Sigmoid colon (tissue), 7 donors: ENCODE measurements around the gene FMOD. TPM values are rescaled to one million over a fixed set of nuclear protein-coding genes. Genes with fewer than 3 reads are reported as not detected.
A peak's percentile ranks its signal among the peaks of the same experiment; 100 is the strongest.

Experiments used
- DNase-seq: peaks from one replicate; pipeline ENCODE4 v3.0.0-alpha.2; 2019
- H3K27ac ChIP-seq, 4 donors: fragments of 200-600 bp; sonication (generic); one replicate each; pipeline ENCODE4 v1.5.1; 2016 to 2019; ENCODE audit warnings: mild to moderate bottlenecking in 1 of 4
- H3K27me3 ChIP-seq, 3 donors: fragments of 200-600 bp; sonication (generic); one replicate each; pipeline ENCODE4 v1.5.1; 2019; ENCODE audit warnings: mild to moderate bottlenecking in 1 of 3
- H3K36me3 ChIP-seq, 4 donors: fragments of 200-600 bp; sonication (generic); one replicate each; pipeline ENCODE4 v1.5.1; 2016 to 2019
- H3K4me1 ChIP-seq, 4 donors: fragments of 200-600 bp; sonication (generic); one replicate each; pipeline ENCODE4 v1.5.1; 2017 to 2019
- H3K4me3 ChIP-seq, 4 donors: fragments of 200-600 bp; sonication (generic); one replicate each; pipeline ENCODE4 v1.5.1; 2017 to 2019; ENCODE audit warnings: mild to moderate bottlenecking in 2 of 4, moderate library complexity in 1 of 4
- H3K9me3 ChIP-seq, 4 donors: fragments of 200-600 bp in 3 of 4; sonication (generic) in 3 of 4; one replicate each; pipeline versions ENCODE4 v1.5.1 to v1.6.1; 2013 to 2019
- EP300 ChIP-seq, 4 donors: sonication (generic); formaldehyde crosslinking; IDR thresholded peaks; one replicate each; pipeline ENCODE4 v1.6.1; 2017; ENCODE audit warnings: antibody characterized with exemption in 4 of 4
- POLR2A ChIP-seq, 2 donors: fragments of 450-650 bp; IDR thresholded peaks; one replicate each; pipeline ENCODE4 v1.6.1; 2016; ENCODE audit warnings: antibody characterized with exemption in 2 of 2, mild to moderate bottlenecking in 2 of 2, moderate library complexity in 2 of 2
- POLR2AphosphoS5 ChIP-seq, 4 donors: sonication (generic); formaldehyde crosslinking; IDR thresholded peaks; one replicate each; pipeline ENCODE4 v1.6.1; 2017; ENCODE audit warnings: antibody characterized with exemption in 4 of 4
- WGBS, 2 donors: extraction: QIAGEN DNeasy Blood & Tissue Kit; methylation state at CpG; one replicate each; pipeline ENCODE4 v1.1.7; 2013; 5-methylcytosine and 5-hydroxymethylcytosine counted together
- intact Hi-C: fragments of 100-400 bp; cut with DNase I; formaldehyde crosslinking; loops from one replicate; pipeline ENCODE4 v1.15.1; 2023
- polyA plus RNA-seq, 3 donors: library from polyadenylated mRNA; stranded (reverse); fragments of 200-250 nt; gene quantifications; one replicate each; pipeline ENCODE4 v1.2.3, GENCODE V29; 2013
- total RNA-seq, 4 donors: library from RNA; depleted of rRNA; stranded (reverse); fragments of >200 nt; gene quantifications; one replicate each; pipeline ENCODE4 v1.1.0, GENCODE V29; 2016
- TF ChIP-seq, protein P1 (sequence below), 4 experiments: fragments of 450-650 bp in 3 of 4; fragments of 200-600 bp in 1 of 4; IDR thresholded peaks; one replicate each; pipeline ENCODE4 v1.5.1; 2016 to 2019; ENCODE audit warnings: antibody characterized with exemption in 4 of 4, mild to moderate bottlenecking in 3 of 4, moderate library complexity in 2 of 4
- donor health status: healthy with polysubstance abuse.
- donor health status: Bipolar disorder and iron deficiency.
- donor health status: healthy.

FMOD gene
- total and polyA plus RNA-seq, 7 donors, result 9.5 to 64.5 (median 32.9) TPM

DNA sequence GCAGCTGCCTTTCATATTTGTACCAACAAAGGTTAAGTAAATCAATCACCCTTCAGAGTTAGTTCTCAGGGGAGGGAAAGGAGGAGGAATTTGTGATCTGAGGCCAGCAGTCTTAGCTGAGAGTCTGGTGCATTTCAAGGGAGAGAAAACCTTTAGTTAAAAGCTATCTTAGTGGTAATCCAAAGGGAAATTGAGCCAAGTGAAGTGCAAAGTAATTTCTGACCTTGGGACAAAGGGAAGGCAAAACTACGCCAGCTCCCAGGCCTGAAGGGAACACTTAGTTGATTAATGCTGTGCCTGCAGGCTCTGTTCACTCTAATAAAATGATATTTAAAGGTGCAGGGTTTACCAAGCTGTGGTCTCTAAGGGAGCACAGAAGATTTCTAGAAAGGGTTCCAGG lies 23.1 kb upstream of the FMOD start:
- Histone ChIP-seq H3K4me3 (no peak overlapping the region), H3K9me3 (no peaks in the 10 kb centered on the region), H3K4me1 (peaks cover 0 to 37% (median 35%) of the 10 kb centered on the region in 4 donors), H3K27me3 (no peaks in the 10 kb centered on the region), H3K36me3 (no peaks in the 10 kb centered on the region), H3K27ac (peak overlapping the region in 3 of 4 donors; percentile 74 to 83 (median 74))
- DNase-seq, result peak; percentile 84
- intact Hi-C loops, result no loop called here
- TF ChIP-seq POLR2AphosphoS5 (IDR thresholded peaks at IDR 0.05), result peak in 3 of 4 donors; percentile 49 to 55 (median 55)
- no peak for TF ChIP-seq EP300 (IDR thresholded peaks at IDR 0.05)
- 62 to 78% methylated on average over 1 of the region's 1 CpG for WGBS, 2 donors

DNA sequence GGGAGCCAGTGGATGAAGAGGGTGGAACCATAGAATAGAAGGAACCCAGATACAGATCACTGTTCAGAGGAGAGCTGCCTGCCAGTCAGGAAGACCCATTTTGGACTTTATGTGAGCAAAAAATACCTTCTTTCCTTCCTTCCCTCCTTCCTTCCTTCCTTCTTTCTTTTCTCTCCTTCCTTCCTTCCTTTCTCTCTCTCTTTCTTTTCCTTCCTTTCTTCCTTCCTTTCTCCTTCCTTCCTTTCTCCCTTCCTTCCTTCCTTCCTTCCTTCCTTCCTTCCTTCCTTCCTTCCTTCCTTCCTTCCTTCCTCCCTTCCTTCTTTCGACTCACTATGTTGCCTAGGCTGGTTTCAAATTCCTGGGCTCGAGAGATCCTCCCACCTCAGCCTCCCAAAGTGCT lies 22.1 kb upstream of the FMOD start:
- intact Hi-C loops, result no loop called here
- H3K4me1 ChIP-seq, result peaks cover 0 to 35% (median 28%) of the 10 kb centered on the region in 4 donors
- no peak for DNase-seq
- no peak overlapping the region for H3K4me3 ChIP-seq
- 88 to 89% methylated on average over 2 of the region's 2 CpGs for WGBS, 2 donors
- no peaks in the 10 kb centered on the region for H3K27me3 ChIP-seq
- H3K27ac ChIP-seq, result peak overlapping the region in 3 of 4 donors; percentile 74 to 83 (median 74)
- no peaks in the 10 kb centered on the region for H3K36me3 ChIP-seq
- H3K9me3 ChIP-seq, result no peaks in the 10 kb centered on the region
- TF ChIP-seq EP300 (IDR thresholded peaks at IDR 0.05) (no peak), POLR2A (IDR thresholded peaks at IDR 0.05) (no peak), POLR2AphosphoS5 (IDR thresholded peaks at IDR 0.05) (no peak)
- TF ChIP-seq, protein P1, sequence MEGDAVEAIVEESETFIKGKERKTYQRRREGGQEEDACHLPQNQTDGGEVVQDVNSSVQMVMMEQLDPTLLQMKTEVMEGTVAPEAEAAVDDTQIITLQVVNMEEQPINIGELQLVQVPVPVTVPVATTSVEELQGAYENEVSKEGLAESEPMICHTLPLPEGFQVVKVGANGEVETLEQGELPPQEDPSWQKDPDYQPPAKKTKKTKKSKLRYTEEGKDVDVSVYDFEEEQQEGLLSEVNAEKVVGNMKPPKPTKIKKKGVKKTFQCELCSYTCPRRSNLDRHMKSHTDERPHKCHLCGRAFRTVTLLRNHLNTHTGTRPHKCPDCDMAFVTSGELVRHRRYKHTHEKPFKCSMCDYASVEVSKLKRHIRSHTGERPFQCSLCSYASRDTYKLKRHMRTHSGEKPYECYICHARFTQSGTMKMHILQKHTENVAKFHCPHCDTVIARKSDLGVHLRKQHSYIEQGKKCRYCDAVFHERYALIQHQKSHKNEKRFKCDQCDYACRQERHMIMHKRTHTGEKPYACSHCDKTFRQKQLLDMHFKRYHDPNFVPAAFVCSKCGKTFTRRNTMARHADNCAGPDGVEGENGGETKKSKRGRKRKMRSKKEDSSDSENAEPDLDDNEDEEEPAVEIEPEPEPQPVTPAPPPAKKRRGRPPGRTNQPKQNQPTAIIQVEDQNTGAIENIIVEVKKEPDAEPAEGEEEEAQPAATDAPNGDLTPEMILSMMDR (IDR thresholded peaks at IDR 0.05), result no peak

GRCh38 chr1:203371288-203371687 lies 20.4 kb upstream of the FMOD start:
- Histone ChIP-seq H3K4me3 (no peak overlapping the region), H3K27me3 (no peaks in the 10 kb centered on the region), H3K36me3 (no peaks in the 10 kb centered on the region), H3K27ac (no peak overlapping the region), H3K9me3 (no peaks in the 10 kb centered on the region), H3K4me1 (peaks cover 0 to 35% (median 27%) of the 10 kb centered on the region in 4 donors)
- TF ChIP-seq POLR2AphosphoS5 (IDR thresholded peaks at IDR 0.05), result no peak
- no peak for TF ChIP-seq POLR2A (IDR thresholded peaks at IDR 0.05)
- intact Hi-C loops, result loop anchor here (2.0 kb wide), 1 partner anchor 116 kb away; no protein-coding TSS in a partner anchor
- 86 to 91% methylated on average over 3 of the region's 3 CpGs for WGBS, 2 donors
- no peak for DNase-seq

GRCh38 chr1:203369666-203370065 lies 18.7 kb upstream of the FMOD start:
- H3K36me3 ChIP-seq, result no peaks in the 10 kb centered on the region
- peaks cover 0 to 29% (median 22%) of the 10 kb centered on the region in 4 donors for H3K4me1 ChIP-seq
- DNase-seq, result no peak
- no peak for TF ChIP-seq EP300 (IDR thresholded peaks at IDR 0.05)
- peak overlapping the region; percentile 43 to 55 (median 50) for H3K27ac ChIP-seq
- no peaks in the 10 kb centered on the region for H3K27me3 ChIP-seq
- intact Hi-C loops, result loop anchor here (1.0 to 2.0 kb wide), 3 partner anchors 72 to 117 kb away; no protein-coding TSS in a partner anchor
- 82 to 89% methylated on average over 4 of the region's 4 CpGs for whole genome bisulfite sequencing, 2 donors
- H3K9me3 ChIP-seq, result no peaks in the 10 kb centered on the region
- H3K4me3 ChIP-seq, result no peak overlapping the region

- Histone ChIP-seq H3K36me3 (no peaks in the 10 kb centered on the region), H3K4me1 (peaks cover 0 to 21% (median 14%) of the 10 kb centered on the region in 4 donors), H3K27ac (peak overlapping the region; percentile 46 to 55 (median 50)), H3K4me3 (no peak overlapping the region), H3K27me3 (no peaks in the 10 kb centered on the region), H3K9me3 (no peaks in the 10 kb centered on the region)
- WGBS, 2 donors, result 79 to 81% methylated on average over 6 of the region's 6 CpGs
- peak; percentile 94 for DNase-seq
- TF ChIP-seq POLR2A (IDR thresholded peaks at IDR 0.05) (no peak), POLR2AphosphoS5 (IDR thresholded peaks at IDR 0.05) (peak; percentile 43 to 63 (median 60)), EP300 (IDR thresholded peaks at IDR 0.05) (no peak)
- TF ChIP-seq, protein P1 (IDR thresholded peaks at IDR 0.05), result peak in 3 of 4 experiments; percentile 23 to 48 (median 38)
- intact Hi-C loops, result loop anchor here (1.0 to 2.0 kb wide), 2 partner anchors 72 to 112 kb away; no protein-coding TSS in a partner anchor
Measured at GRCh38 chr1:203368624-203369451, 17.9 kb upstream of the FMOD start.

DNA sequence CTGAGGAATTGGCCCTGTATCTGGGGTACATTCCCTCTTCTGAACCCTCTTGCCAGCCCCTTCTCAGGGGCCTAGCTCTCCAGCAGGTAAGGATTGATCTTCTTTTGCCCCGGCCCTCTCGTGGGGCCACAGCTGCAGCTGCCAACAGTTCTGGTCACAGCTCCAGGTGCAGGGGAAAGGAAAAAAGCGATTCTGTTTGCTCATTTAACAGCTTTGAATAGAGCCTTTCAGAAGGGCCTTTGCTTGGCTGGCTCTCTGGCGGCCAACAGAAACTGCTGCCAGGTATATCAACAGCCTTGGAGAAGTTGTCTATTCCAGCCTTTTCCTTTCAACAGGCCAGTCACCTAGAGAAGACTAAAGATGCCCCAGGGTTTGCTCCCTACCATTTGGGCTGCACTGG lies 16.1 kb upstream of the FMOD start:
- Histone ChIP-seq H3K36me3 (no peaks in the 10 kb centered on the region), H3K27me3 (no peaks in the 10 kb centered on the region), H3K4me1 (peaks cover 0 to 13% (median 8%) of the 10 kb centered on the region in 4 donors), H3K9me3 (no peaks in the 10 kb centered on the region), H3K4me3 (no peak overlapping the region), H3K27ac (no peak overlapping the region)
- no peak for DNase-seq
- intact Hi-C loops, result no loop called here
- WGBS, 2 donors, result 15 to 58% methylated on average over 4 of the region's 4 CpGs
- TF ChIP-seq POLR2A (IDR thresholded peaks at IDR 0.05) (no peak), EP300 (IDR thresholded peaks at IDR 0.05) (no peak), POLR2AphosphoS5 (IDR thresholded peaks at IDR 0.05) (no peak)
- TF ChIP-seq, protein P1 (IDR thresholded peaks at IDR 0.05), result no peak
